ENCODE results near the gene SNHG17.
"Not testable (repeated sequence)": the region's sequence is repeated elsewhere in the genome, so short reads cannot be mapped to it uniquely, and the experiment has no call there.

SNHG17 gene

GRCh38 chr20:38447251-38447661, 12.1 kb upstream of the SNHG17 start:
- no peak for DNase-seq

GRCh38 chr20:38446441-38447209, 11.5 kb upstream of the SNHG17 start:
- peak; percentile 92 for DNase-seq

GRCh38 chr20:38445901-38446425, 10.8 kb upstream of the SNHG17 start:
- no peak for DNase-seq

- DNase-seq = no peak
Measured at GRCh38 chr20:38445381-38445796, 10.3 kb upstream of the SNHG17 start.

- DNase-seq = no peak
Measured at GRCh38 chr20:38441916-38442315, 6.8 kb upstream of the SNHG17 start.

GRCh38 chr20:38441110-38441509, 6.0 kb upstream of the SNHG17 start:
- not testable (repeated sequence) for DNase-seq

GRCh38 chr20:38437796-38438195, 2.7 kb upstream of the SNHG17 start:
- no peak for DNase-seq

GRCh38 chr20:38435555-38435939, 419 bp upstream of the SNHG17 start:
- DNase-seq = no peak

GRCh38 chr20:38434301-38434741, 807 bp downstream of the SNHG17 start:
- DNase-seq = no peak

GRCh38 chr20:38433304-38433972, 1.7 kb downstream of the SNHG17 start:
- no peak for DNase-seq

- not testable (repeated sequence) for DNase-seq
Measured at GRCh38 chr20:38432870-38433269, 2.3 kb downstream of the SNHG17 start.

- DNase-seq = no peak
Measured at GRCh38 chr20:38432292-38432691, 2.8 kb downstream of the SNHG17 start.

GRCh38 chr20:38430679-38431325, 4.3 kb downstream of the SNHG17 start:
- no peak for DNase-seq

GRCh38 chr20:38429301-38429700, 5.8 kb downstream of the SNHG17 start:
- no peak for DNase-seq

- DNase-seq = no peak
Measured at GRCh38 chr20:38428800-38429199, 6.3 kb downstream of the SNHG17 start.

GRCh38 chr20:38427655-38428023, 7.5 kb downstream of the SNHG17 start:
- DNase-seq = no peak

- DNase-seq = no peak
Measured at GRCh38 chr20:38426006-38426897, 8.9 kb downstream of the SNHG17 start.

GRCh38 chr20:38424401-38424800, 10.7 kb downstream of the SNHG17 start:
- no peak for DNase-seq

GRCh38 chr20:38423541-38423940, 11.6 kb downstream of the SNHG17 start:
- no peak for DNase-seq

GRCh38 chr20:38421915-38422314, 13.2 kb downstream of the SNHG17 start:
- no peak for DNase-seq

GRCh38 chr20:38420388-38421085, 14.6 kb downstream of the SNHG17 start:
- no peak for DNase-seq
